WTC11 (cell line): ENCODE measurements around the gene SND1. TPM values are rescaled to one million over a fixed set of nuclear protein-coding genes. Genes with fewer than 3 reads are reported as not detected.

Source experiments
- ATAC-seq: fragments of 200-7000 bp; cut with Tn5 transposase; 2 replicates; pipeline ENCODE4 v1.10.0; 2021; ENCODE audit warnings: mild to moderate bottlenecking, moderate library complexity
- CTCF ChIA-PET: fragments of 300-600 bp; sonication (Branson Sonifier 250); formaldehyde crosslinking; loops from one replicate; lab custom pipeline; 2021; ENCODE audit warnings: antibody characterized with exemption; lab: Charles Lee
- POLR2A ChIA-PET: fragments of 350-600 bp; sonication (Branson Sonifier 250); formaldehyde crosslinking; loops from one replicate; lab custom pipeline; 2021; ENCODE audit warnings: antibody characterized with exemption; lab: Charles Lee
- DNase-seq: peaks from one replicate; pipeline ENCODE4 v3.0.0; 2021; ENCODE audit warnings: low spot score
- H3K27ac Mint-ChIP-seq: 2 replicates; pipeline ENCODE4 v1.8.0; 2021; ENCODE audit warnings: mixed read lengths
- H3K27me3 Mint-ChIP-seq: 2 replicates; pipeline ENCODE4 v1.8.0; 2021; ENCODE audit warnings: low read depth, mild to moderate bottlenecking, moderate library complexity, mixed read lengths
- H3K36me3 Mint-ChIP-seq: 2 replicates; pipeline ENCODE4 v1.8.0; 2021; ENCODE audit warnings: mixed read lengths
- H3K4me1 Mint-ChIP-seq: 2 replicates; pipeline ENCODE4 v1.8.0; 2022; ENCODE audit warnings: mixed read lengths
- H3K4me3 Mint-ChIP-seq: 2 replicates; pipeline ENCODE4 v1.8.0; 2021; ENCODE audit warnings: mild to moderate bottlenecking, moderate library complexity, mixed read lengths
- H3K9me3 Mint-ChIP-seq: 2 replicates; pipeline ENCODE4 v1.8.0; 2021; ENCODE audit warnings: mixed read lengths
- GABPB1 ChIP-seq: sonication (generic); formaldehyde crosslinking; IDR thresholded peaks from 2 replicates; pipeline ENCODE4 v1.8.1; 2023; ENCODE audit warnings: mild to moderate bottlenecking, missing genetic modification reagents
- KAT7 ChIP-seq: sonication (generic); formaldehyde crosslinking; IDR thresholded peaks from 2 replicates; pipeline ENCODE4 v1.8.1; 2023; ENCODE audit warnings: missing genetic modification reagents, mild to moderate bottlenecking, borderline replicate concordance
- MXD4 ChIP-seq: fragments of 250-450 bp; sonication (Bioruptor Pico); IDR thresholded peaks from 2 replicates; pipeline ENCODE4 v1.8.0; 2021; ENCODE audit warnings: mild to moderate bottlenecking, moderate library complexity, borderline replicate concordance
- MYBL2 ChIP-seq: sonication (generic); formaldehyde crosslinking; IDR thresholded peaks from 2 replicates; pipeline ENCODE4 v1.8.1; 2023; ENCODE audit warnings: mild to moderate bottlenecking, moderate library complexity, missing genetic modification reagents
- NFE2L1 ChIP-seq: sonication (generic); formaldehyde crosslinking; IDR thresholded peaks from 2 replicates; pipeline ENCODE4 v1.8.1; 2023; ENCODE audit warnings: missing genetic modification reagents
- NFYB ChIP-seq: sonication (generic); formaldehyde crosslinking; conservative IDR thresholded peaks from 2 replicates; pipeline ENCODE4 v1.8.0; 2022; ENCODE audit warnings: low read depth, missing genetic modification reagents
- NR1H2 ChIP-seq: sonication (generic); formaldehyde crosslinking; IDR thresholded peaks from 2 replicates; pipeline ENCODE4 v1.9.0; 2021; ENCODE audit warnings: mild to moderate bottlenecking, moderate library complexity, missing genetic modification reagents
- RELA ChIP-seq: sonication (generic); formaldehyde crosslinking; IDR thresholded peaks from 2 replicates; pipeline ENCODE4 v1.8.1; 2022; ENCODE audit warnings: missing genetic modification reagents, mild to moderate bottlenecking, borderline replicate concordance
- RORB ChIP-seq: fragments of 250-450 bp; sonication (Bioruptor Pico); IDR thresholded peaks from 2 replicates; pipeline ENCODE4 v1.9.0; 2021; ENCODE audit warnings: mild to moderate bottlenecking
- TCF7 ChIP-seq: sonication (generic); formaldehyde crosslinking; IDR thresholded peaks from 2 replicates; pipeline ENCODE4 v1.8.0; 2022; ENCODE audit warnings: mild to moderate bottlenecking, low read depth, missing genetic modification reagents, moderate library complexity
- ZBTB21 ChIP-seq: sonication (generic); formaldehyde crosslinking; IDR thresholded peaks from 2 replicates; pipeline ENCODE4 v1.8.1; 2023; ENCODE audit warnings: mild to moderate bottlenecking, missing genetic modification reagents, borderline replicate concordance
- ZNF232 ChIP-seq: sonication (generic); formaldehyde crosslinking; IDR thresholded peaks from 2 replicates; pipeline ENCODE4 v1.8.0; 2022; ENCODE audit warnings: mild to moderate bottlenecking, missing genetic modification reagents
- ZNF423 ChIP-seq: fragments of 250-450 bp; sonication (Bioruptor Pico); IDR thresholded peaks from 2 replicates; pipeline ENCODE4 v2.1.2; 2022; ENCODE audit warnings: mild to moderate bottlenecking, moderate library complexity
- total RNA-seq: library from RNA; stranded (reverse); gene quantifications from 3 replicates; pipeline ENCODE4 v1.2.3, GENCODE V29; 2021
- TF ChIP-seq, protein P1 (sequence below): sonication (generic); formaldehyde crosslinking; IDR thresholded peaks from 2 replicates; pipeline ENCODE4 v1.8.1; 2023; ENCODE audit warnings: mild to moderate bottlenecking, missing genetic modification reagents
- TF ChIP-seq, protein P2 (sequence below): sonication (generic); formaldehyde crosslinking; IDR thresholded peaks from 2 replicates; pipeline ENCODE4 v1.8.0; 2022; ENCODE audit warnings: mild to moderate bottlenecking, missing genetic modification reagents
- TF ChIP-seq, protein P3 (sequence below): fragments of 200-600 bp; IDR thresholded peaks from 2 replicates; pipeline ENCODE4 v1.8.0; 2022; ENCODE audit warnings: antibody characterized with exemption
- TF ChIP-seq, protein P4 (sequence below): sonication (generic); formaldehyde crosslinking; IDR thresholded peaks from 2 replicates; pipeline ENCODE4 v1.8.1; 2023; ENCODE audit warnings: mild to moderate bottlenecking, moderate library complexity, missing genetic modification reagents
- TF ChIP-seq, protein P5 (sequence below): fragments of 250-450 bp; sonication (Bioruptor Pico); IDR thresholded peaks from 2 replicates; pipeline ENCODE4 v1.9.0; 2021; ENCODE audit warnings: moderate library complexity, mild to moderate bottlenecking, inconsistent platforms, borderline replicate concordance
- TF ChIP-seq, protein P6 (sequence below): fragments of 250-450 bp; sonication (Bioruptor Pico); IDR thresholded peaks from 2 replicates; pipeline ENCODE4 v1.9.0; 2021; ENCODE audit warnings: mild to moderate bottlenecking

Gene SND1
- total RNA-seq, 1 experiment from 2014 or later: 261 TPM

DNA sequence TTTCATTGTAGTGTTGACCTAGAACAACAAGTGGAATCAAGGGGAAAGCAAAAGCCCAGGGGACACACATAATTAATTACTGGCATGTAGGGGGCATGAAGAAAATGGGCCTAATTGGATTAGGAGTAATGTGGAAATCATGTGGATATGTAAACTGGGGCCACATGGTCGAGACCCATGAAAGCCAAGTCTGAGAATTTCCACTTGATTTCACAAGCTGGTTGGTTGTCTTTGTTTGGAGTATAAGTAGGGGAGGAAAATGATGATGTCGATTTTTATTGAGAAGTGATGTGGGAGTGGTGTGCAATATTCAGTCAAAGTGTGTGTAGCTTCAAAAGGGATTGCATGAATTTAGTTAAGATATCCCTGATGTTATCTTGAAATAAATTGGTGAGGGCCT lies 247.4 kb downstream of the SND1 start:
- CTCF ChIA-PET: interaction anchor here (0.5 to 1.6 kb wide), 2 partner anchors 107 to 133 kb away, joined by 6 to 7 read pairs; no protein-coding TSS in a partner anchor
- DNase-seq: no peak
- Mint-ChIP-seq H3K4me3 (no peak overlapping the region), H3K27me3 (no peaks in the 10 kb centered on the region), H3K9me3 (no peaks in the 10 kb centered on the region), H3K27ac (no peak overlapping the region), H3K4me1 (peaks cover 46% of the 10 kb centered on the region)
- no peak for ATAC-seq
- POLR2A ChIA-PET: no interaction called here
- TF ChIP-seq TCF7 (CRISPR knock-in tag) (no peak), GABPB1 (CRISPR knock-in tag) (no peak), RORB (CRISPR knock-in tag) (no peak), NR1H2 (CRISPR knock-in tag) (no peak), RELA (CRISPR knock-in tag) (no peak), MXD4 (CRISPR knock-in tag) (no peak), KAT7 (CRISPR knock-in tag) (no peak), ZBTB21 (no peak), NFYB (CRISPR knock-in tag) (no peak), MYBL2 (CRISPR knock-in tag) (no peak), NFE2L1 (CRISPR knock-in tag) (no peak), ZNF232 (CRISPR knock-in tag) (no peak), ZNF423 (CRISPR knock-in tag) (no peak)
- TF ChIP-seq, protein P1, sequence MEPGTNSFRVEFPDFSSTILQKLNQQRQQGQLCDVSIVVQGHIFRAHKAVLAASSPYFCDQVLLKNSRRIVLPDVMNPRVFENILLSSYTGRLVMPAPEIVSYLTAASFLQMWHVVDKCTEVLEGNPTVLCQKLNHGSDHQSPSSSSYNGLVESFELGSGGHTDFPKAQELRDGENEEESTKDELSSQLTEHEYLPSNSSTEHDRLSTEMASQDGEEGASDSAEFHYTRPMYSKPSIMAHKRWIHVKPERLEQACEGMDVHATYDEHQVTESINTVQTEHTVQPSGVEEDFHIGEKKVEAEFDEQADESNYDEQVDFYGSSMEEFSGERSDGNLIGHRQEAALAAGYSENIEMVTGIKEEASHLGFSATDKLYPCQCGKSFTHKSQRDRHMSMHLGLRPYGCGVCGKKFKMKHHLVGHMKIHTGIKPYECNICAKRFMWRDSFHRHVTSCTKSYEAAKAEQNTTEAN: no peak
- TF ChIP-seq, protein P2, sequence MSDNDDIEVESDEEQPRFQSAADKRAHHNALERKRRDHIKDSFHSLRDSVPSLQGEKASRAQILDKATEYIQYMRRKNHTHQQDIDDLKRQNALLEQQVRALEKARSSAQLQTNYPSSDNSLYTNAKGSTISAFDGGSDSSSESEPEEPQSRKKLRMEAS: no peak
- TF ChIP-seq, protein P3, sequence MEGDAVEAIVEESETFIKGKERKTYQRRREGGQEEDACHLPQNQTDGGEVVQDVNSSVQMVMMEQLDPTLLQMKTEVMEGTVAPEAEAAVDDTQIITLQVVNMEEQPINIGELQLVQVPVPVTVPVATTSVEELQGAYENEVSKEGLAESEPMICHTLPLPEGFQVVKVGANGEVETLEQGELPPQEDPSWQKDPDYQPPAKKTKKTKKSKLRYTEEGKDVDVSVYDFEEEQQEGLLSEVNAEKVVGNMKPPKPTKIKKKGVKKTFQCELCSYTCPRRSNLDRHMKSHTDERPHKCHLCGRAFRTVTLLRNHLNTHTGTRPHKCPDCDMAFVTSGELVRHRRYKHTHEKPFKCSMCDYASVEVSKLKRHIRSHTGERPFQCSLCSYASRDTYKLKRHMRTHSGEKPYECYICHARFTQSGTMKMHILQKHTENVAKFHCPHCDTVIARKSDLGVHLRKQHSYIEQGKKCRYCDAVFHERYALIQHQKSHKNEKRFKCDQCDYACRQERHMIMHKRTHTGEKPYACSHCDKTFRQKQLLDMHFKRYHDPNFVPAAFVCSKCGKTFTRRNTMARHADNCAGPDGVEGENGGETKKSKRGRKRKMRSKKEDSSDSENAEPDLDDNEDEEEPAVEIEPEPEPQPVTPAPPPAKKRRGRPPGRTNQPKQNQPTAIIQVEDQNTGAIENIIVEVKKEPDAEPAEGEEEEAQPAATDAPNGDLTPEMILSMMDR: no peak
- TF ChIP-seq, protein P4, sequence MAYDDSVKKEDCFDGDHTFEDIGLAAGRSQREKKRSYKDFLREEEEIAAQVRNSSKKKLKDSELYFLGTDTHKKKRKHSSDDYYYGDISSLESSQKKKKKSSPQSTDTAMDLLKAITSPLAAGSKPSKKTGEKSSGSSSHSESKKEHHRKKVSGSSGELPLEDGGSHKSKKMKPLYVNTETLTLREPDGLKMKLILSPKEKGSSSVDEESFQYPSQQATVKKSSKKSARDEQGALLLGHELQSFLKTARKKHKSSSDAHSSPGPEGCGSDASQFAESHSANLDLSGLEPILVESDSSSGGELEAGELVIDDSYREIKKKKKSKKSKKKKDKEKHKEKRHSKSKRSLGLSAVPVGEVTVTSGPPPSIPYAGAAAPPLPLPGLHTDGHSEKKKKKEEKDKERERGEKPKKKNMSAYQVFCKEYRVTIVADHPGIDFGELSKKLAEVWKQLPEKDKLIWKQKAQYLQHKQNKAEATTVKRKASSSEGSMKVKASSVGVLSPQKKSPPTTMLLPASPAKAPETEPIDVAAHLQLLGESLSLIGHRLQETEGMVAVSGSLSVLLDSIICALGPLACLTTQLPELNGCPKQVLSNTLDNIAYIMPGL (CRISPR knock-in tag): no peak
- TF ChIP-seq, protein P5, sequence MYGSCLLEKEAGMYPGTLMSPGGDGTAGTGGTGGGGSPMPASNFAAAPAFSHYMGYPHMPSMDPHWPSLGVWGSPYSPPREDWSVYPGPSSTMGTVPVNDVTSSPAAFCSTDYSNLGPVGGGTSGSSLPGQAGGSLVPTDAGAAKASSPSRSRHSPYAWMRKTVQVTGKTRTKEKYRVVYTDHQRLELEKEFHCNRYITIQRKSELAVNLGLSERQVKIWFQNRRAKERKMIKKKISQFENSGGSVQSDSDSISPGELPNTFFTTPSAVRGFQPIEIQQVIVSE (CRISPR knock-in tag): no peak
- TF ChIP-seq, protein P6, sequence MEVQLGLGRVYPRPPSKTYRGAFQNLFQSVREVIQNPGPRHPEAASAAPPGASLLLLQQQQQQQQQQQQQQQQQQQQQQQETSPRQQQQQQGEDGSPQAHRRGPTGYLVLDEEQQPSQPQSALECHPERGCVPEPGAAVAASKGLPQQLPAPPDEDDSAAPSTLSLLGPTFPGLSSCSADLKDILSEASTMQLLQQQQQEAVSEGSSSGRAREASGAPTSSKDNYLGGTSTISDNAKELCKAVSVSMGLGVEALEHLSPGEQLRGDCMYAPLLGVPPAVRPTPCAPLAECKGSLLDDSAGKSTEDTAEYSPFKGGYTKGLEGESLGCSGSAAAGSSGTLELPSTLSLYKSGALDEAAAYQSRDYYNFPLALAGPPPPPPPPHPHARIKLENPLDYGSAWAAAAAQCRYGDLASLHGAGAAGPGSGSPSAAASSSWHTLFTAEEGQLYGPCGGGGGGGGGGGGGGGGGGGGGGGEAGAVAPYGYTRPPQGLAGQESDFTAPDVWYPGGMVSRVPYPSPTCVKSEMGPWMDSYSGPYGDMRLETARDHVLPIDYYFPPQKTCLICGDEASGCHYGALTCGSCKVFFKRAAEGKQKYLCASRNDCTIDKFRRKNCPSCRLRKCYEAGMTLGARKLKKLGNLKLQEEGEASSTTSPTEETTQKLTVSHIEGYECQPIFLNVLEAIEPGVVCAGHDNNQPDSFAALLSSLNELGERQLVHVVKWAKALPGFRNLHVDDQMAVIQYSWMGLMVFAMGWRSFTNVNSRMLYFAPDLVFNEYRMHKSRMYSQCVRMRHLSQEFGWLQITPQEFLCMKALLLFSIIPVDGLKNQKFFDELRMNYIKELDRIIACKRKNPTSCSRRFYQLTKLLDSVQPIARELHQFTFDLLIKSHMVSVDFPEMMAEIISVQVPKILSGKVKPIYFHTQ (CRISPR knock-in tag): no peak
- TF ChIP-seq, all 79 proteins: peak for 0
- no peaks in the 10 kb centered on the region for H3K36me3 Mint-ChIP-seq
